HL-60/S4 (cell line): ENCODE measurements around the gene OPCML.

ENCODE experiments used
- in situ Hi-C: fragments of 300-500 bp; cut with MboI; formaldehyde crosslinking; loops from 2 replicates; pipeline ENCODE4 v1.14.3; 2022; ENCODE audit warnings: low sequenced_read_pairs

OPCML gene

GRCh38 chr11:132716037-132716436 lies 816.3 kb downstream of the OPCML start:
- in situ Hi-C loops: no loop called here

GRCh38 chr11:132714859-132715440 lies 817.4 kb downstream of the OPCML start:
- in situ Hi-C loops: no loop called here

- in situ Hi-C loops: no loop called here
Measured at GRCh38 chr11:132712466-132712865, 819.8 kb downstream of the OPCML start.

GRCh38 chr11:132704781-132705375 lies 827.4 kb downstream of the OPCML start:
- in situ Hi-C loops: no loop called here

GRCh38 chr11:132692891-132693290 lies 839.4 kb downstream of the OPCML start:
- in situ Hi-C loops: no loop called here

GRCh38 chr11:132691848-132692550 lies 840.3 kb downstream of the OPCML start:
- in situ Hi-C loops: no loop called here

- in situ Hi-C loops: no loop called here
Measured at GRCh38 chr11:132686886-132687285, 845.4 kb downstream of the OPCML start.

GRCh38 chr11:132685174-132685611 lies 847.1 kb downstream of the OPCML start:
- in situ Hi-C loops: no loop called here

- in situ Hi-C loops: no loop called here
Measured at GRCh38 chr11:132683602-132684001, 848.7 kb downstream of the OPCML start.

- in situ Hi-C loops: no loop called here
Measured at GRCh38 chr11:132681971-132682370, 850.3 kb downstream of the OPCML start.

GRCh38 chr11:132680584-132680983 lies 851.7 kb downstream of the OPCML start:
- in situ Hi-C loops: no loop called here

GRCh38 chr11:132674151-132674550 lies 858.1 kb downstream of the OPCML start:
- in situ Hi-C loops: no loop called here

- in situ Hi-C loops: no loop called here
Measured at GRCh38 chr11:132671851-132672370, 860.4 kb downstream of the OPCML start.

- in situ Hi-C loops: no loop called here
Measured at GRCh38 chr11:132670921-132671675, 861.2 kb downstream of the OPCML start.

GRCh38 chr11:132669949-132670348 lies 862.4 kb downstream of the OPCML start:
- in situ Hi-C loops: no loop called here

GRCh38 chr11:132665205-132665604 lies 867.1 kb downstream of the OPCML start:
- in situ Hi-C loops: no loop called here

GRCh38 chr11:132658696-132659095 lies 873.6 kb downstream of the OPCML start:
- in situ Hi-C loops: no loop called here

- in situ Hi-C loops: no loop called here
Measured at GRCh38 chr11:132658004-132658403, 874.3 kb downstream of the OPCML start.

- in situ Hi-C loops: no loop called here
Measured at GRCh38 chr11:132655187-132655855, 877.0 kb downstream of the OPCML start.

GRCh38 chr11:132653237-132653636 lies 879.1 kb downstream of the OPCML start:
- in situ Hi-C loops: no loop called here
